GM20000 (cell line): ENCODE results near the gene SATB2.

Experiments
- DNase-seq: peaks from one replicate; pipeline ENCODE4 v3.0.0; 2012; ENCODE audit warnings: low spot score
- CTCF ChIP-seq: IDR thresholded peaks from 2 replicates; pipeline ENCODE4 v1.5.1; 2012; ENCODE audit warnings: mild to moderate bottlenecking, control low read depth; ENCODE audit errors: extremely low read depth, missing control alignments

Gene SATB2

DNA sequence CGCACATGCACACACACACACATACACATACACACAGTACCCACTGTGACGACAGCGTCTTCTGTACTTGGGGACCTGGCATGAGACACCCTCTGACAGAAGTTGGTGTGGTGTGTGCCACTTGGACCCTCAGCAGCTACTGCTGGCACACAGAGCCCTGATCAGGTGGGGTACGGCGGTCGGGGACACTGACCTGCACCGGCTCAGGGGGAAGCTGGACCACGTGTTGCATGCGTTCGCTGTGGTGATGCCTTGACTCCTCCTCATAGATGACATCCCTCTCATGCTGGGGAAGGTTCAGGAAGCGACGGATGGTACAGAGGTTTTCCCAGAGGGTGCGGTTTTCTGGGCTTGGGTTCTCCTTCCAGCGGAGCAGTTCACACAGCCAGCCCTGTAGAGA lies 149.2 kb downstream of the SATB2 start:
- DNase-seq = no peak
- TF ChIP-seq CTCF = no peak

- no peak for DNase-seq
- TF ChIP-seq CTCF = no peak
These were observed 150.3 kb downstream of the SATB2 start for GRCh38 chr2:199307461-199307860.

- no peak for DNase-seq
- TF ChIP-seq CTCF = no peak
These were observed 151.6 kb downstream of the SATB2 start for GRCh38 chr2:199306116-199306515.

DNA sequence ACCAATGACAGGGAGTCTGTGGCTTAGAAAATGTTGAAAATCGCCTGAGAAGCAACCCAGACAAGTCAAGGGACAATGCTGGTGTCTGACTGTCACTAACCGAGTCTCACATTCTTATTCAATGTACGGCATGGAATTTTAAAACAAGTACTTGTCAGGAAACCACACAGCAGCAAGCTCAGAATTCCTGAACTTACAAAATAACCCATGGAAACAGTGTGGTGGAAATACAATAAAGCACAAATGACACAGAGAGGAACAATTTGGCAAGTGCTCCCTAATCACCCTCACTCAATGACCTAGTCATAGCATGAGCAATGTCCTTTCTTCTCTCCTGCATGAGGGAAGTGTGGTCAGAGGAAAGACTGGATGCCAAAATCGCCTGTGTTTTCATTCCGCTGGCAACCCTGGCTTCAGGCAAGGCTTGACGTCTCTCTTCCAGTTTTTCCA lies 154.0 kb downstream of the SATB2 start:
- DNase-seq = no peak
- no peak for TF ChIP-seq CTCF

DNA sequence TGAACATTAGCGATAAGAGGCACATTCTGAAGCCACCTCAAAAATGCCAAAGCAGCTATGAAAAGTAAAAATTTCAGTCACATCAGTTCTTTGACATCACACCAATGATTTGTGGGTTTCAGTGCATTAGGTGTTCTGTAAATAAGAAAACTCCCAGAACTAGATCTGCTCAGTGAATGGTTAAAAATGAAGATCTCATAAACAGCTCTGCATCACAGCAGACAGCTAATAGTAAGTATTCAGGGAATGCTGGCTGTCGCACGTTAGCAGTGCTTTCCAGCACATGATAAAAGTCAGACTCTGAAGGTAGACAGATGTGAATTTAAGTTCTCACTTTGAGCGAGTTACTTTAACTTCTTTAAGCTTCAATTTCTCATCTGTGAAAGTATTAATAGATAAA lies 154.9 kb downstream of the SATB2 start:
- DNase-seq = no peak
- TF ChIP-seq CTCF = no peak

- no peak for TF ChIP-seq CTCF
- no peak for DNase-seq
These were observed 169.3 kb downstream of the SATB2 start for GRCh38 chr2:199288424-199288823.

DNA sequence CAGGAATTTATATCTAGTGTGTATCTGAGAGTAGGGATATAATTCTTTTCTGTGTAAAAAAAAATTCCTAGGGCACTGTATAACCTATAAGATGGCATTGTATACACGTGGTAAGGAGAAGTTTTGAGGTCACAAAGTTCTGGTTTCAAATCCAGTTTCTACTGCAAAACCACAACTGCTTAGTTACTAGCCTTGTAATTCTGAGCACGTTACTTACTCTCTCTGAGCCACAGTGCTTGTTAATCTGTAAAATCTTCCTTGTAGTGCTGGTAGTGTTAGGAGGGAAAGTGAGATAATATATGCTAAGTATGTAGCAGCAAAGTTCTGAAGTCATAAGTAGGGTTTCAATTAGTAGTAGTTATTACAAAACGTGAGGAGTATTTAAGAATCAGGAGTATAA lies 175.4 kb downstream of the SATB2 start:
- no peak for TF ChIP-seq CTCF
- DNase-seq = no peak

DNA sequence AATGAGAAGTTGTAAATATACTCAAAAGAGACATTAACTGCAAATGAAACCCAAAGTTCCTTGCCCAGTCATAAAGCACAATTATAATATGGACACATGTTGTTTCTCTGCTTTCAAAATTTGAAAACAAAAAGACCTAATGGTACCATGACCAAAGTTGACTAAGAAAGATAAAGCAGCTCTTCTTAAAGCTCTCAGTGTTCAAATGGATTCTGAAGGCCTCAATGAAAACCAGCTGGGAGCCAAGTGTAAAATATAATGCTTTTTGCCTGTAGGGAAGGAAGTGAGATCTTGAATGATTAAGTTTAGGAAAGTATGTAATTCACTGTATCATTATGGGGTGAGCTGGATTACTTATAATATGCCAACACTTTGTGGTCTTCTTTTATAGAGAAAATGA lies 178.6 kb downstream of the SATB2 start:
- no peak for DNase-seq
- no peak for TF ChIP-seq CTCF
